ENCODE data around the gene AOX1. TPM values are rescaled to one million over a fixed set of nuclear protein-coding genes. Genes with fewer than 3 reads are reported as not detected.
"Not testable (repeated sequence)": the region's sequence is repeated elsewhere in the genome, so short reads cannot be mapped to it uniquely, and the experiment has no call there.

The AOX1 gene
- total RNA-seq, 1 donor from 2014 or later, result 1,212 TPM

GRCh38 chr2:200698217-200698616 lies 112.4 kb downstream of the AOX1 start:
- DNase-seq (ENCODE audit: low spot score) (no peak), ATAC-seq (no peak)

GRCh38 chr2:200699310-200699709 lies 113.5 kb downstream of the AOX1 start:
- peak; percentile 21 for ATAC-seq
- DNase-seq (ENCODE audit: low spot score), result no peak

- ATAC-seq, result no peak
Measured at GRCh38 chr2:200700856-200701255, 115.0 kb downstream of the AOX1 start.

GRCh38 chr2:200702044-200702443 lies 116.2 kb downstream of the AOX1 start:
- no peak for ATAC-seq
- DNase-seq (ENCODE audit: low spot score), result no peak

More at GRCh38 chr2:200700856-200701255, 115.0 kb downstream of the AOX1 start:
- no peak for DNase-seq (ENCODE audit: low spot score)

- peak; percentile 70 for DNase-seq (ENCODE audit: low spot score)
- peak; percentile 81 for ATAC-seq
Measured at GRCh38 chr2:200702646-200703118, 116.9 kb downstream of the AOX1 start.

GRCh38 chr2:200703127-200703925 lies 117.5 kb downstream of the AOX1 start:
- ATAC-seq (peak; percentile 75), DNase-seq (ENCODE audit: low spot score) (no peak)

GRCh38 chr2:200703926-200704637 lies 118.3 kb downstream of the AOX1 start:
- ATAC-seq, result no peak
- no peak for DNase-seq (ENCODE audit: low spot score)

- peak; percentile 37 for ATAC-seq
- DNase-seq (ENCODE audit: low spot score), result no peak
Measured at GRCh38 chr2:200705305-200706041, 119.7 kb downstream of the AOX1 start.

- DNase-seq (ENCODE audit: low spot score) (no peak), ATAC-seq (no peak)
Measured at GRCh38 chr2:200708943-200709342, 123.1 kb downstream of the AOX1 start.

- DNase-seq (ENCODE audit: low spot score) (peak; percentile 88), ATAC-seq (peak; percentile 98)
Measured at GRCh38 chr2:200713003-200713703, 127.3 kb downstream of the AOX1 start.

GRCh38 chr2:200713704-200714064 lies 127.9 kb downstream of the AOX1 start:
- DNase-seq (ENCODE audit: low spot score) (no peak), ATAC-seq (no peak)

- not testable (repeated sequence) for DNase-seq (ENCODE audit: low spot score); ATAC-seq
Measured at GRCh38 chr2:200715014-200715413, 129.2 kb downstream of the AOX1 start.

- ATAC-seq, result no peak
Measured at GRCh38 chr2:200716386-200716785, 130.6 kb downstream of the AOX1 start.

More at GRCh38 chr2:200716386-200716785, 130.6 kb downstream of the AOX1 start:
- DNase-seq (ENCODE audit: low spot score), result no peak

Other genes with a start within 250 kb of the AOX1 start
- 8.9 TPM for gene KCTD18, start 75.9 kb upstream of the AOX1 start, total RNA-seq
- 0.50 TPM for gene SGO2, start 59.8 kb upstream of the AOX1 start, total RNA-seq
- 193 TPM for gene BZW1, start 225.9 kb downstream of the AOX1 start, total RNA-seq

All from left lobe of liver (tissue), 2 donors.